HUES48 (cell line): ENCODE data around the gene SUMF2.
"Not testable (repeated sequence)": the region's sequence is repeated elsewhere in the genome, so short reads cannot be mapped to it uniquely, and the experiment has no call there.

ENCODE experiments used
- H3K27ac ChIP-seq: one replicate; pipeline ENCODE4 v1.7.0; 2013; ENCODE audit warnings: low read depth, low read length, inconsistent platforms
- H3K27me3 ChIP-seq: 2 replicates; pipeline ENCODE4 v1.6.1; 2013; ENCODE audit warnings: mild to moderate bottlenecking, low read length; ENCODE audit not compliant: control insufficient read depth, insufficient read depth
- H3K36me3 ChIP-seq: 2 replicates; pipeline ENCODE4 v1.6.1; 2013; ENCODE audit warnings: low read length; ENCODE audit not compliant: control insufficient read depth, insufficient read depth
- H3K4me1 ChIP-seq: 2 replicates; pipeline ENCODE4 v1.6.1; 2013; ENCODE audit warnings: mild to moderate bottlenecking, low read length; ENCODE audit not compliant: control insufficient read depth, insufficient read depth
- H3K4me3 ChIP-seq: 2 replicates; pipeline ENCODE4 v1.5.1; 2013; ENCODE audit warnings: mild to moderate bottlenecking, low read depth, low read length
- H3K9ac ChIP-seq: 2 replicates; pipeline ENCODE4 v1.6.1; 2013; ENCODE audit warnings: mild to moderate bottlenecking, low read depth, low read length, moderate library complexity
- H3K9me3 ChIP-seq: 2 replicates; pipeline ENCODE4 v1.6.1; 2013; ENCODE audit warnings: low read length; ENCODE audit not compliant: control insufficient read depth, insufficient read depth

SUMF2 gene

DNA sequence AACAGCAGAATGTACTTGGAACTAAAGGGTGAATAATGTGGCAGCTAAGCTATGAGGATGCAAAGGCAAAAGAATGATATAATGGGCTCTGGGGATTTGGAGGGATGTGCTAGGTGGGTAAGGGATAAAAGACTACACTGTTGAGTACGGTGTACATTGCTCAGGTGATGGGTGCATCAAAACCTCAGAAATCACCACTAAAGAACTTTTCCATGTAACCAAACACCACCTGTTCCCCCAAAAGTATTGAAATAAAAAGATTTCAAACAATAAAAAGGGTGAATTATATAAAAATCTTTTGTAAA is 43.8 kb downstream of the SUMF2 start:
- H3K4me3 ChIP-seq, result no peak overlapping the region
- no peak overlapping the region for H3K9ac ChIP-seq
- H3K4me1 ChIP-seq, result no peaks in the 10 kb centered on the region
- H3K36me3 ChIP-seq, result peaks cover 8% of the 10 kb centered on the region
- H3K9me3 ChIP-seq, result peaks cover 40% of the 10 kb centered on the region
- H3K27me3 ChIP-seq, result no peaks in the 10 kb centered on the region
- H3K27ac ChIP-seq, result no peak overlapping the region

GRCh38 chr7:56110611-56111010 is 46.5 kb downstream of the SUMF2 start:
- H3K9ac ChIP-seq, result no peak overlapping the region
- no peaks in the 10 kb centered on the region for H3K27me3 ChIP-seq
- H3K9me3 ChIP-seq, result peaks cover 55% of the 10 kb centered on the region
- H3K36me3 ChIP-seq, result no peaks in the 10 kb centered on the region
- H3K4me3 ChIP-seq, result no peak overlapping the region
- no peaks in the 10 kb centered on the region for H3K4me1 ChIP-seq
- no peak overlapping the region for H3K27ac ChIP-seq

DNA sequence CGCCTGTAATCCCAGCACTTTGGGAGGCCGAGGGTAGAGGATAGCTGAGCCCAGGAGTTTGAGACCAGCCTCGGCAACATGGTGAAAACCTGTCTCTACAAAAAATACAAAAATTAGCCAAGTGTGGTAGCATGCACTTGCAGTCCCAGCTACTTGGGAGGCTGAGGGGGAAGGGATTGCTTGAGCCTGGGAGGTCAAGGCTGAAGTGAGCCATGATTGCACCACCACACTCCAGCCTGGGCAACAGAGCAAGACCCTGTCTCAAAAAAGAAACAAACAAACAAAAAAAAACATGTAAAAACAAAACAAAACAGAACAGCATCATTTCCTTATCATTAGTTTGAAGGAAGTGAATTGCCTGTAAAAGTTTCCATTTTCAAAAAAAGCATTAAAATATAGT is 48.2 kb downstream of the SUMF2 start:
- not testable (repeated sequence) for H3K27me3 ChIP-seq, H3K4me1 ChIP-seq, H3K36me3 ChIP-seq, H3K9ac ChIP-seq, H3K27ac ChIP-seq, H3K4me3 ChIP-seq
- peaks cover 61% of the 10 kb centered on the region for H3K9me3 ChIP-seq

- Histone ChIP-seq H3K27me3 (no peaks in the 10 kb centered on the region), H3K4me1 (no peaks in the 10 kb centered on the region), H3K4me3 (no peak within 1 kb of the TSS), H3K9ac (no peak within 1 kb of the TSS), H3K27ac (no peak within 1 kb of the TSS), H3K9me3 (peaks cover 70% of the 10 kb centered on the region), H3K36me3 (no peaks in the 10 kb centered on the region)
Measured at GRCh38 chr7:56115852-56116538, 51.9 kb downstream of the SUMF2 start, which contains the start of gene NUPR2. Gene NUPR2, minus strand, starts transcription at chr7:56116417. Its CDS starts 103 bp downstream, at chr7:56116314.

DNA sequence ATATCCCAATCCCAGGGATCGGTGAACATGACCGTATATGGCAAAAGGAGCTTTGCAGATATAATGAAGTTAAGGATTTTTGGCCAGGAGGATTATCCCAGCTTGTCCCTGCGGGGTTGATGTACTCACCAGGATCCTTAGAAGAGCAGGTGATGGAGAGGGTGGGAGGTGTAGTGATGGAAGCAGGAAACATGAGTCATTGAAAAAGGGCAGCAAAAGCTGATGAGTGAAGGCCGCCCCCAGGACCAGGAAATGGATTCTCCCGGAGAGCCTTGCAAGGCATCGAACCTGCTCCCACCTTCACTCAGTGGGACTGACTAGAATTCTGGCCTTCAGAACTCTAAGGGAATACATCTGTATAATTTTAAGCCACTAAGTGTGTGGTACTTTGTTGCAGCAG is 57.4 kb downstream of the SUMF2 start:
- peaks cover 82% of the 10 kb centered on the region for H3K9me3 ChIP-seq

GRCh38 chr7:56124981-56125380 is 60.9 kb downstream of the SUMF2 start:
- peaks cover 75% of the 10 kb centered on the region for H3K9me3 ChIP-seq
- no peak overlapping the region for H3K9ac ChIP-seq
- H3K4me1 ChIP-seq, result no peaks in the 10 kb centered on the region
- no peaks in the 10 kb centered on the region for H3K36me3 ChIP-seq
- no peak overlapping the region for H3K27ac ChIP-seq
- no peak overlapping the region for H3K4me3 ChIP-seq
- no peaks in the 10 kb centered on the region for H3K27me3 ChIP-seq

More for the DNA sequence above, 57.4 kb downstream of the SUMF2 start:
- Histone ChIP-seq H3K36me3 (no peaks in the 10 kb centered on the region), H3K4me3 (no peak overlapping the region), H3K27me3 (no peaks in the 10 kb centered on the region), H3K4me1 (no peaks in the 10 kb centered on the region), H3K9ac (no peak overlapping the region), H3K27ac (no peak overlapping the region)

DNA sequence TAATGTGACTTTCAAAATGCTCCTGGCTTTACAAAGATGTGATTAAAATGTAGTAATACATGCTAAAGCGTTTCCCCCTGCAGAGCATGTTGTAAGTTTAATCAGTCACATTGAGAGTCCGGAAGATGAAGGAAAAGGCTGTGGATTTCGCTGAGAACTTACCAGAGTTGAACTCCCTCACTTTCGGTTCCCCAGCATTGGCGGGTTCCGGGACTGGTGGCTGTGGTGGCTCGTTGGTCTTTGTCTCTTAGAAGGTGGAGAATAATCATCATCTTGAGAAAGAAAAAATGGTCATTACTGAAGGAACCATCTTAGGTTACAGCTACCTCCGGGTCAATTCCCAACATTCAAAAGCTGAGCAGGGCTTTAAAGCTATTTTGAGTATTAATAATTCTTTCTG is 61.7 kb downstream of the SUMF2 start:
- no peaks in the 10 kb centered on the region for H3K4me1 ChIP-seq
- no peak overlapping the region for H3K9ac ChIP-seq
- no peaks in the 10 kb centered on the region for H3K36me3 ChIP-seq
- no peaks in the 10 kb centered on the region for H3K27me3 ChIP-seq
- H3K4me3 ChIP-seq, result no peak overlapping the region
- H3K9me3 ChIP-seq, result peaks cover 76% of the 10 kb centered on the region
- H3K27ac ChIP-seq, result no peak overlapping the region

GRCh38 chr7:56127241-56127975 is 63.3 kb downstream of the SUMF2 start:
- H3K9ac ChIP-seq, result no peak overlapping the region
- H3K36me3 ChIP-seq, result no peaks in the 10 kb centered on the region
- no peaks in the 10 kb centered on the region for H3K4me1 ChIP-seq
- no peak overlapping the region for H3K27ac ChIP-seq
- H3K27me3 ChIP-seq, result no peaks in the 10 kb centered on the region
- H3K4me3 ChIP-seq, result no peak overlapping the region
- H3K9me3 ChIP-seq, result peaks cover 75% of the 10 kb centered on the region
